Measurements from ENCODE around the gene PTPRN2.

GRCh38 chr7:157766098-157766497 is 821.5 kb downstream of the PTPRN2 start:
- TF ChIP-seq POLR2A (IDR thresholded peaks at IDR 0.05; ENCODE audit: extremely low read depth, insufficient read length), result no peak
- TF ChIP-seq CTCF (IDR thresholded peaks at IDR 0.05; ENCODE audit: low read depth, low read length), result no peak
- no peak for TF ChIP-seq MYC (IDR thresholded peaks at IDR 0.05; ENCODE audit: low read depth, low read length)
- no peak for TF ChIP-seq MAX (IDR thresholded peaks at IDR 0.05; ENCODE audit: low read depth, low read length)
